CD4-positive, alpha-beta T cell treated with Interleukin-6 at 100 ng/mL for 8 hours (primary cell): Measurements from ENCODE around the gene KCTD17.

Experiments used
- DNase-seq: peaks from one replicate; pipeline ENCODE4 v3.0.0-alpha.2; 2020; ENCODE audit warnings: mixed read lengths, low spot score

KCTD17 gene

DNA sequence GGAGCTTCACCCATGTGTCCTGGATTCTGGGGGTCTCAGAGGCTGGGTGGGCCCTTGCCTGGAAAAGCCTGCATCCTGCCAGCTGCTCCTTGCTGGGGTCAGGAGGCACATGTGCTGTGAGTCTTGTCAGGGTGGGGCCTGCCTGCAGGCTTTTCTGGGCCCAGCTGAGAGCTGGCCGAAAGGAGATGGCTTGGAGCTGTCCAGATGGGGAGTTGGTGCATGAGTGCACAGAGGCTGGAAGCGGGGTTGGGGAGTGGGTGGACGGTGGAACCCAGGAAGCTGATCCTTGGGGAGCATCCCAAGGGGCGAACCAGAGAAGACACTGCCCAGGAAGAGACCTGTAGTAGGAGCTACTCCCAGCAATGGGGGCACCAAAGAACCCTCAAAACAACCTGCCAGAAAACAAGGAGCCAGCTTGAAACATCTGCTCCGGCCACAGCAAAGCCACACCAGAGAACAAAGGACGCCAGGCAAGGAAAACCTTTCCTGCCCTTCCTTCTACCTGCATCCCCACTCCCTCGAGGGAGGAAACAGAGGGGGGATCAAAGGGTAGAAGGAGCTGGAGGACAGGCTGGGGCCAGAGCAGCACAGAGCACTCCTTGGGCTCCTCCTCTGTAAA lies 8.2 kb upstream of the KCTD17 start:
- DNase-seq = no peak

- peak; percentile 33 for DNase-seq
Observed at GRCh38 chr22:37043828-37044538, 7.6 kb upstream of the KCTD17 start.

DNA sequence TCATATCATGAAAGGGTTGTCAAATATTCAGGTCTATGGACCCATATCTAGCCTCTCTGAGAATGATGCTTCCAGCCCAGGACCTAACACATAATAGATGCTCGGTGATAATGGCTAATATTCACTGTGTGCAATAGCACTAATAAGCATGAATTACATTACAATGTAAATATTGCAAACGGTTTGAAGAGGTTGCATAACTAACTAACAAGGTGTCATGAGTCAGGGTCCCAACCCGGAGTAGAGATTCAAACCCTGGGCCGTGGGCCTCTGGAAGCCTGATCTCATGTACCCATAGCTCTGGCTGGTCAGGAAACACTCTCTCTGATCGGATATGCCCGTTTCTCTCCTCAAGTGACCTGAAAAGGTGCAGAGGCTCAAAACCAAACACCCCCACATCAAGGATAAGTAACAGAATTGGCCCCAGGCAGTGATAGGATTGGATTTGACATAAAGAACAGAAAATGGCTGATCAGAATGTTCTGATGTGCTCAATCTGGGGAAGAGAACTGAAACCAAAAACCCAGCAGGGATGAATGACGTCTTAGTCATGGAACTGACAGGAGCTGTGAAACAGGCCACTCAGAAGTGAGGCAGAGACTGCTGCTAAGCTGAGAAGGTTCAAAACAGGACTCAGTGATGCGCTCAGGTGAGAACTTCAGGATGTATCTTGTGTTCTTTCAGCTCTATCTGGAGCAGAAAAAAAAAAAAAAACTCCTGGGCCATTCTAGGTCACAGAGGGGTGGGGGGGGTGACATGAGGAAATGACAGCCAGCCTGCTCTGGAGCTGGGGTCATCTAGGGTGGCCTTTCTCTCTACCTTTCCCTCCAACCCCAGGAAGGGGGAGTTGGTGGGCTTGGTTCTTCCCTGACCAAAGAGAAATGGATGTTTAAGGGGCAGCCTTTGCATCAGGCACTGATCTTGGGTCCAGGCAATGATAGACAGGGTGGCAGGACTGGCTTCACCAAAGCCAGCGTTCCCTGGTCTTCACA lies 6.6 kb upstream of the KCTD17 start:
- no peak for DNase-seq

- no peak for DNase-seq
Observed at GRCh38 chr22:37045958-37046357, 5.6 kb upstream of the KCTD17 start.

- DNase-seq = no peak
Observed at GRCh38 chr22:37046589-37046988, 5.0 kb upstream of the KCTD17 start.

DNA sequence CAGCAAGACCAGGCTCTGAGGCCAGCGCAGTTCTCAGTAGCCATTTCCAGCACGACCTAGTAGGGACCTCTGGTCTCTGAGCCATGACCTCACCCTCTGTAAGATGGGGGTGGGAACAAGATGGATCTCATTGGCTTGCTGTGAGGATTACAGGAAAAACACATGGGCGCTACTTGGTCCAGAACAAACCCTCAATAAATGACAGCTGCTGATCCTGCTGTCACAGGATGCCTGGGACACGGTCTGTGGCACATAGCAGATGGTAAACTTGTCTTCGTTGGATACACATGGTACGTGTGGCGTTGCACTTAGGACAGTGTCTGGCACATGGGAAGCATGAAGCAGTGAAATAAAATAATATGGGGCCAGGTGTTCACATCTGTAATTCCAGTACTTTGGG lies 4.5 kb upstream of the KCTD17 start:
- no peak for DNase-seq

DNA sequence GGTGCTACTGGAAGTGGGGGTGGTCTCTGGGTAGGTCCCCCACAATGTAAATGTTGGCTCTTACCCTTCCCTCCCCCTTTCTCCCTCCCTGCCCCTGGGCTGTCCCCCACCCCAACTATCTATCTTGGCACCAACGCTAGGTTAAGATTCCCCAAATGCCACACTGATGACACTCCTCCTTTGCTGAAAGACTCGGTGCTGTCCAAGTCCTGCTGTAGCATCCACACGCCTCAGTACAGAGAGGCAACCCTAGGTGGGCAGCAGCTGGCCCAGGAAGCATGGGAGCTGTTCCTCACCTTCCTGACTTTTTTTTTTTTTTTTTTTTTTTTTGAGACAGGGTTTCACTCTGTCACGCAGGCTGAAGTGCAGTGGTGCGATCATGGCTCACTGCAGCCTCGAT lies 3.4 kb upstream of the KCTD17 start:
- no peak for DNase-seq

GRCh38 chr22:37049224-37049623 lies 2.3 kb upstream of the KCTD17 start:
- no peak for DNase-seq

DNA sequence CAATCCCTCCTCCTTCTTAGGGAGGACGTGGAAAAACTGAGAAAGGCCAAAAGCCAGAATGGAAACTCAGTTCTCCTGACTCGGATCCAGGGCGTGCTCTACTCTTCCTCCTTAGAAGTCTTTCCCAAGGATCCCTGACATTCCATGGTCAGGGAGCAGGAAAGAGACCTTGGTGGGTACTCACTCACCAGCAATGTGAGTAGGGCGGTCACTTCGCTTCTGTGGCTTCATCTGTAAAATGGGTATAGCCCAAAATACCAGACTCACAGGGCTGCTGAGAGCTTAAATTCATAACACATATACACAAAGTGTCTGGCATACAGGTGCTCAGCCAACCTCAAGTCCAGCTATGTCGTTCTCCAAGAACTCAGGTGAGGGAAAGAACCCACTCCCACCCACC lies 629 bp upstream of the KCTD17 start:
- DNase-seq = no peak

- no peak for DNase-seq
Observed at GRCh38 chr22:37052386-37053309, 1.1 kb downstream of the KCTD17 start.

DNA sequence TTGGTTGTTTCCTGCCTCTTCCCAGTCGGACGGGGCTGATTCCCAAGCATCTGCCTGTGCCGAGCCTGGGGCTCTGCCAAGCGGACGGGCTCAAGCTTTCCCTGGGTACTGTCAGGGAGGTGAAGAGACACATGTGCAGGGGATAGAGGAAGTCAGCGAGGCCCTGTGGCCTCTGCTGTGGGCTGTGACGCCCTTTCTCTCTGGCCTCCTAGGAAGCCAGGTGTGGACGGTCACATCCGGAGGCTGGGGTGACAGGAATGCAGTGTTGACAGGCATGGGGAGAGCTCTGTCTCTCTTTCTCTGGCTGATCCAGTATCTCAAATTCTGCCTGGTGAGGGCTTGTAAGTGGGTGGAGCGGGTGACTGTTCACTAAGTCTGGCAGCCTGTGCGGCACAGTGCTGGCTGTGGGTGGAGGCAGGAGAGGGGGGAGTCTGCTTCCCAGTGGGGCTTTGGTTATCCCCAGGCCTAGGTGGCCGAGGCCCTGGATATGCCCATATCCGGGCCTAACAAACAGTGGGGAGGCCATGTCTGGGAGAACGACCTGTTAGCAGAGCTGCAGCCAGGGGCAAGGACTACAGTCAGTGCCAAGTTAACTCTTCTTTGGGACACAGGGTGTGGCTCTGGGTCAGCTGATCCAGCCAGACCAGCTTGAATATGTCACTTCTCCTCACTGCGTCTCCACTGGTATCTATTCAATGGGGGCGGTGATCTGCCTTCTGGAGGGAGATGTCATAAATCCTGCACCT lies 1.9 kb downstream of the KCTD17 start:
- DNase-seq = no peak

DNA sequence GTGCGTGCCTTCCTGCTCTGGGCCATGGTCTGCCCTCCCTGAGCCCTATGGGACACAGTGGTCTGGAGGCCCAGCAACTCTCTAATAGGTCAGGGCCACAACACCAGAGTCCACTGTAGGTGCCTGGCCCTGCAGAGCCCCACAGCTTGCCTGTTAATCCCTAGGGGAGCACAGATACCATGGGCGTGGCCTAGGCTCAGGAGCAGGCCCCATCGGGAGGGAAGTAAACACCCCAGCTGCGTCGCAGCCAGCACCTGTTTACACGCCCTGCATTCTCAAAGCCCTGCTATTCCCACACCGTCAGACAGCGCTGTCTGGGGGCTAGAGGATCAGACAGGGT lies 2.5 kb downstream of the KCTD17 start:
- no peak for DNase-seq

DNA sequence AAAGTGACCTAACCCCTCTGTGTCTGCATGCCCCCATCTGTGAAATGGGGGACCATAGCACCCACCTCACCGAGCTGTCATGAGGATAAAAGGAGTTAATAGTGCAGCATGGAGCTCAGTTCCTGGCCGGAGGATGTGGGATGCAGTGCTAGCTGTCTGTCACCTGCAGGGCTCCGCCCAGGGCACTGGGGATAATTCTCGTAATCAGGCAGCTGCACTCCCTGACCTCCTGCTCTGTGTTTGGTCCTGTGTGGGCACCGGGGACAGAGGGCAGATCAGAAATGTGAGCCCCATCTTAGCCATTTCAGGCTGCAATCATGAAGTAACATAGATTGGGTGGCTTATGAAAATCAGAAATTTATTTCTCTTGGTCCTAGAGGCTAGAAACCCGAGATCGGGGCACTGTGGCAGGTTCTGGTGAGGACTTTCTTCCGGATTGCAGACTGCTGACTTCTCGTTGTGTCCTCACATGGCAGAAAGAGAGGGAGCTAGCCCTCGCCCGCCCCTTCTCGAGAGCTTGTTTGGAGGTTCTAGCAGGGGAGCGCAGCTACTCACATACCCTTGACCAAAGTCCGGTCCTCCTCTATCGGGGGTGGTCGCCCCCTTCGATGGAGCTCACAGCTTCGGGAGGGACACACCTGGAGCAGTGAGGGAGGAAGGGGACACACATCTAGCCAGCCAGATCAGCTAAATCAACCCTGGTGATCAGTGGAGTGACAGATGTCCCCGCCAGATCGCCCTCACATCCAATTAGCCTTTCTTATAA lies 3.2 kb downstream of the KCTD17 start:
- no peak for DNase-seq

DNA sequence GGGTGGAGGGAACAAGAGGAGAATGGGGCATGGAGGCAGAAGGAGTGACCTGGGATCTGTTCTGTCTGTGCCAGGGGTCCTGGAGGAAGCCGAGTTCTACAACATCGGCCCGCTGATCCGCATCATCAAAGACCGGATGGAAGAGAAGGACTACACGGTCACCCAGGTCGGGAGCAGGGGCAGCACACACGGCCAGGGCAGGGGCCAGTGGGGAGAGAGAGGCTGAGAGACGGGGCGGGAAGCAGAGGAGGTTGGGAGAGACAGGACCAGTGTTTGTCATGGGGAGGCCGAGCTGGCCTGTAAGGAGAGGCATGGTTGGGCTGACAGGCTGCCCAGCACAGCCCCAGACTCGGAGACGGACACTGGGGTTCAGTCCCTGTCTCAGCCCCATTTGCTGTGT lies 4.7 kb downstream of the KCTD17 start:
- no peak for DNase-seq

DNA sequence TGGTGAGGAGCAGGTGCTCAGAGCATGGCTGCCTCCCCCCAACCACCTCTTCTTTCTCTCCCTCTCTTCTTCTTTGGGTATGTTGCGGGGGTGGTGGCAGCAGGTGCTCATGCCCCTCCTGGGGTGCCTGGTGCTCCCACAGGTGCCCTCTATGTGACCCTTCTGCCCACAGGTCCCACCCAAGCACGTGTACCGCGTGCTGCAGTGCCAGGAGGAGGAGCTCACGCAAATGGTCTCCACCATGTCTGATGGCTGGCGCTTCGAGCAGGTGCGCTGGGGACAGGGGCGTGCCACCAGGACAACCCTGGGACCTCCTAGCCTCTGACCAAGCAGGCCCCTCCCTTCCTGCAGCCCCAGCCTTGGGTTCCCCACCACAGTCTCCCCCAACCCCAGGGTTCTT lies 5.7 kb downstream of the KCTD17 start:
- DNase-seq = no peak

GRCh38 chr22:37057796-37058510 lies 6.4 kb downstream of the KCTD17 start:
- DNase-seq = no peak

DNA sequence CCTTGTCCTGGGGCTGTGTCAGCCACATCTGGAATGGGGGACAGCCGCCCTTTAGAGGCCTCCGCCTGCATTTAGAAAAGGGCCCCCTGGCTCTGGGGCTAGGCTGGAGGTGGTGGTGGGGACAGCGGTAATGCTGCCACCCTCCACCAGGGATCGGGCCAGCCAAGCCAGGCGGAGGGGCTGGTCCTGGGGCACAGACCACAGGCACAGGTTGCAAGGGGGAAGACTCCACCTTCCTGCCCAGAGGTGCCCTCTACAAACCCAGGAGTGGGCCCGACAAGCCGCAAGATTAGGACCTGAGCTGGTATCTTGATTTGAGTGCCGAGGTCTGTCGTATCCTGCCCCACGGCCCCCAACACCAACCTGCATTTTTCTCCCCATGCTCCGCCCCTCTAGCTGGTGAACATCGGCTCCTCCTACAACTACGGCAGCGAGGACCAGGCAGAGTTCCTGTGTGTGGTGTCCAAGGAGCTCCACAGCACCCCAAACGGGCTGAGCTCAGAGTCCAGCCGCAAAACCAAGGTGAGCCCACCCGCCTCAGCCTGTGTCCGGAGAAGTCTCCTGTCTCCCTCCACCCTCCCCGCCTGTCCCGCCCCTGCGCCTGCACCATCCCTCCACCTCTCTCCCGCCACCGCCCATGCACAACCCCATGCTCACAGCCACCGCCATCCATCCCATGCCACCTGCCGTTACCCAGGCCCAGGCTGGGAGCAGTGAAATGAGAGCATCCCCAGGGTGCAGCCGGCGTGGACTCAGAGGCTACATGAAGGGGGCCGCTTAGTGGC lies 7.6 kb downstream of the KCTD17 start:
- DNase-seq = no peak

DNA sequence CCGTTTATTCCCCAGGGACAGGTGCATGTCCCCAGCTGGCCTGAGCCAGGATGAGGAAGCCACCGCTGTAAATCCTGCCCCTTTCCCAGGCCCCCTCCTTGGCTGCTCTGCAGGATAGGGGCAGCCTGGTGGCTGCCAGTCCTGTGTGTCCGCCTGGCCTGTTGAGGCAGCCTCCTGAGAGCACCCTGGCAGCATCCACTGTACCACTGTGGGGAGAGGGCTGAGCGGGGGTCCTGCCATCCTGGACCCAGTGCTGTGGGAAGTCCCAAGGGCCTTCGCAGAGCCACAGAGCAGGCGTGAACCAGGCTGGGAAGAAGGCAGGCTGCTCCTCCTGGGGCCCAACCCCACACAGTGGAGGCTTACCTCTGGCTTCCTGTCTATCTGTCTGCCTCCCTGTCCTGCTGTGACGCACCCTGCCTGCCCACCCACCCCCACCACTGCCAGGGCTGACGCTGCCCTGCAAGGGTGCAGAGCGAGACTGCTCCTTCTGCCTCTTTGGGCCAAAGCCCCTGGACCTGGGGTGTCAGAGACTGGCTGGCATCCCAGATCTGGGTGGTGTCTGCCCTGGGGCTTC lies 8.4 kb downstream of the KCTD17 start:
- DNase-seq = no peak
